T47D (cell line): ENCODE measurements around the gene MICAL3.
A peak's percentile ranks its signal among the peaks of the same experiment; 100 is the strongest.
"Not testable (repeated sequence)": the region's sequence is repeated elsewhere in the genome, so short reads cannot be mapped to it uniquely, and the experiment has no call there.

Experiments used
- DNase-seq, 2 experiments: peaks; one replicate each; pipeline versions ENCODE4 v3.0.0 to v3.0.0-alpha.2; 2011 to 2012; ENCODE audit warnings: low read depth in 1 of 2, low spot score in 1 of 2
- JUND ChIP-seq: IDR thresholded peaks from 2 replicates; pipeline ENCODE4 v1.6.1; 2012; ENCODE audit warnings: low read depth
- in situ Hi-C: cut with HindIII; loops from 2 replicates; pipeline ENCODE4 v1.10.0; 2016; ENCODE audit warnings: low sequenced_read_pairs, low pct_unique_long_range_greater_than_20kb

Gene MICAL3

GRCh38 chr22:17944256-17944655, 80.1 kb downstream of the MICAL3 start:
- in situ Hi-C loops: no loop called here
- no peak for DNase-seq
- no peak for TF ChIP-seq JUND

GRCh38 chr22:17943533-17944249, 80.7 kb downstream of the MICAL3 start:
- TF ChIP-seq JUND: no peak
- in situ Hi-C loops: no loop called here
- peak; percentile 18 to 46 for DNase-seq

DNA sequence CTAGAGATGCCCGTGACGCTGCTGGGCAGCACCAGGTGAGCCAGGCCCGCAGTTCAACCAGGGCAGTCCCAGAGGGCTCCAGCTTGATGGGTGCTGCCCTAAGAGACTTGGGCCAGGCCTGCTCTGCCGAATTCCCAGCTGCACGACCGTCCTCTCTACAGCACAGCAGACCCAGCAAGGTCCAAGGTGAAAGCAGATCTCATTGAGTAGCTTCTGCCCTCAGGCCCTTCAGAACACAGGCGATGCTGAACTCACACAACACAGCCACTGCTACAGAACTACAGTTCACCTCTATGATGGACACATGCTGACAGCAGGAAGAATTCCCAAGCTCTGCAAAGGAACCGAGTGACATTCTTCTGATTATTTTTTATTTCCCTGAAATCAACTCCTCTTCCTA, 81.6 kb downstream of the MICAL3 start:
- no peak for TF ChIP-seq JUND
- no peak for DNase-seq
- in situ Hi-C loops: no loop called here

- no peak for DNase-seq
- no peak for TF ChIP-seq JUND
- in situ Hi-C loops: no loop called here
Measured at GRCh38 chr22:17941471-17942406, 82.6 kb downstream of the MICAL3 start.

GRCh38 chr22:17939579-17939978, 84.8 kb downstream of the MICAL3 start:
- in situ Hi-C loops: no loop called here
- TF ChIP-seq JUND: no peak
- no peak for DNase-seq

- no peak for DNase-seq
- TF ChIP-seq JUND: no peak
- in situ Hi-C loops: no loop called here
Measured at GRCh38 chr22:17939011-17939410, 85.3 kb downstream of the MICAL3 start.

GRCh38 chr22:17938484-17938924, 85.9 kb downstream of the MICAL3 start:
- DNase-seq: no peak
- TF ChIP-seq JUND: no peak
- in situ Hi-C loops: no loop called here

DNA sequence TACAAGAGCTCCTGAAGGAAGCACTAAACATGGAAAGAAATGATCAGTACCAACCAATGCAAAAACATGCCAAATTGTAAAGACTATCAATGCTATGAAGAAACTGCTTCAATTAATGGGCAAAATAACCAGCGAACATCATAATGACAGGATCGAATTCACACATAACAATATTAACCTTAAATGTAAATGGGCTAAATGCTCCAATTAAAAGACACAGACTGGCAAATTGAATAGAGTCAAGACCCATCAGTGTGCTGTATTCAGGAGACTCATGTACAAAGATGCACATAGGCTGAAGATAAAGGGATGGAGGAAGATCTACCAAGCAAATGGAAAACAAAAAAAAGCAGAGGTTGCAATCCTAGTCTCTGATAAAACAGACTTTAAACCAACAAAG, 91.9 kb downstream of the MICAL3 start:
- in situ Hi-C loops, DNase-seq: not testable (repeated sequence)

GRCh38 chr22:17931400-17931825, 92.9 kb downstream of the MICAL3 start:
- in situ Hi-C loops: no loop called here
- peak; percentile 45 to 70 for DNase-seq
- TF ChIP-seq JUND: no peak

DNA sequence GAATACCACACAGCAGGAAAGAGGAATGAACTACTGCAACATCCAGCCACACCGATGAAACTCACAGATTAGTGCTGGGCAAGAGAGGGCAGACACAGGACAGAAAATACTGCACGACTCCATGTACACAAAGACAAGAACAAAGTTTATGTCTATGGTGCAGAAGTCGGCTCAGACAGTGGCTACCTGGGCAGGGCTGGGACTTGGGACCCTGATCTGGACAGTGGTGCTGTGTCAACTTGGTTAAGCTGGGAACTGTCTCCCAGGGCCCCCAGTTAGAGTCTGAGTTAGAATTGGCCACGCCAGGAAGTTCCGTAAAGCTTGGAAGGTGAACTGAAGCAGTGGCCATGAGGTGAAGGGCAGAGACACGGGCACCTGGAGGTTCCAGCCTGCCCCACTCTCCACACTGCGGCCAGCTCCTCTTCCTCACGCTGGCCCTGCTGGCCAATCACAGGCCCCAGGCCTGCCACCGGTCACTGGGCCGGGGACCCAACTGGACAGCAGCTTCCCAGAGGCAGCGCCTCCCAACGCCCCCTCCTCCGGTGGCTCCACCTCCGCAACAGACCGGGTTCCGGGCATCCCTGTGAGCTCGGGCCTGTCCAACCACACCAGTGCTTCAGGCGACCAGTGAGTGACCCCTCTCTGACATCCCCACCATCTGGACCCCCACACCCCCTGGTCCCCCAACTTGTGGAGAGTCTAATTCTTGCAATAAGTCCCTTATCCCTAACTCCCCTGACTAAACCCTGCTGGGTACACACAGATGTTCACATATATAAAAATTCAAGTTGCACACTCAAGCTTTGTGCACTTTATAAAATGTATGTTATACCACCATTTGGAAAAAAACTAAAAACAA, 93.7 kb downstream of the MICAL3 start:
- DNase-seq: no peak
- no peak for TF ChIP-seq JUND
- in situ Hi-C loops: no loop called here

- in situ Hi-C loops: no loop called here
- TF ChIP-seq JUND: no peak
- DNase-seq: no peak
Measured at GRCh38 chr22:17929909-17930308, 94.5 kb downstream of the MICAL3 start.

DNA sequence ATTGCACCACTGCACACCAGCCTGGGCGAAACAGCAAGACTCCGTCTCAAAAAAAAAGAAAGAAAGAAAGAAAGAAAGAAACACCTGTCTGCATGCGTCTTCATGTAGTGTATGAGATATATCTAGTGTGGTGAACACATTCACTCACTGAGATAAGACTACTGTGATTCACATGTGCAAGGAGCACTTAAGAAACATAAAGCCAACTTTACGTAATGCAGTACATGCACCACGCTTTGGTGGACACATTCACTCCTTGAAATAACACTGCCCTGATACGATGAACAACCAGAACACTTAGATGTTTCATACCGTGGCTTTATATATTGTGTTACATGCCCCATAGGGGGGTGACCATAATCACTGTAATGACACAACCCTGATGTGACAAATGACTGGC, 96.0 kb downstream of the MICAL3 start:
- no peak for TF ChIP-seq JUND
- DNase-seq: no peak
- in situ Hi-C loops: no loop called here
